ENCODE measurements around the gene TBXAS1. TPM values are rescaled to one million over a fixed set of nuclear protein-coding genes. Genes with fewer than 3 reads are reported as not detected.

TBXAS1 gene
- polyA plus RNA-seq (0.93 and 2.8 TPM in 2 replicates), polyA minus RNA-seq (2.7 TPM in 1 of 2 replicates, not detected in the other)

DNA sequence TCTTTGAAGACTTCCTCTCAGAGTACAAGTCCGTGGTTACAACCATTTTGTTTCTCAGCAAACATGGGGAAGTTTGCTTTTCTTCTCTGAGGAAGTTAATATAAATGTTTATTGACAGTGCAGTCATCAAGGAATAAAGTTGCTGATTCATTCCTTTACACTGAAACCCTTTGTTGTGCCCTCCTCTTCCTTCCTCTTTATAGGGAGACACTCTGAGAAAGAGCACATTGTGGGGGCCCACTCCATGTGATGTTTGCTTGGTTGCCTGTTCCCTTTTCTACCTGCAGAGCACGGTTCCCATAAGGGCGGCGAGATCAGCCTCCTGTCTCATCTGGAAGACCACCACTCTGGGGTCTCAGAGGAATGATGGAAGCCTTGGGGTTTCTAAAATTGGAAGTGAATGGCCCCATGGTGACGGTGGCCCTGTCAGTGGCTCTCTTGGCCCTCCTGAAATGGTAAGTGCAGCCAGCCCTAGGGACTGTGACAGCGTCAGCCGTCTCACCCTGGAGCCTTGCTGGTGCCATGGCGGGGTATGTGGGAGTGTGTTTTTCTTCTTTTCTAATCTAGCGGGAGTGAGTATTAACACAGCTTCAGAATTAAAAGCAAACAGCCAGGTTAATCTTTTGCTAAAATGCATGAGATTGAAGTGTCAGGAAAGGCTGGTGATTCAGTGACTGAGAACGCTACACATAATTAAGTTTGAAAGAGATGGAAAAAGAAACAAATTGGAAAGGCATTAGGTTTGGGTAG, at the start of gene TBXAS1:
TSS of gene TBXAS1 (plus strand) at position 240 of the 750 bp plus-strand sequence. CDS start at position 367, 127 bp downstream.
- H4K20me1 ChIP-seq (ENCODE audit: insufficient read depth) = no peaks in the 10 kb centered on the region
- no peak within 1 kb of the TSS for H3K4me2 ChIP-seq (ENCODE audit: low read length)
- H3K36me3 ChIP-seq (ENCODE audit: insufficient read depth, low read length) = no peaks in the 10 kb centered on the region
- no peak within 1 kb of the TSS for H3K27ac ChIP-seq (ENCODE audit: low read length)
- no peaks in the 10 kb centered on the region for H3K9me2 ChIP-seq (ENCODE audit: insufficient read depth, low read length)
- no peak within 1 kb of the TSS for H3K9ac ChIP-seq (ENCODE audit: low read length)
- H3K27me3 ChIP-seq (ENCODE audit: insufficient read depth, low read depth, low read length) = no peaks in the 10 kb centered on the region
- TF ChIP-seq EP300 (conservative IDR thresholded peaks at IDR 0.05; ENCODE audit: poor library complexity, severe bottlenecking) (no peak), EZH2 (IDR thresholded peaks at IDR 0.05; ENCODE audit: borderline replicate concordance, insufficient read depth, low read length, poor library complexity, severe bottlenecking) (no peak), MXI1 (conservative IDR thresholded peaks at IDR 0.05; ENCODE audit: poor library complexity, severe bottlenecking) (no peak), TAF1 (IDR thresholded peaks at IDR 0.05; ENCODE audit: low read depth) (no peak), POLR2AphosphoS5 (IDR thresholded peaks at IDR 0.05) (no peak), SMC3 (conservative IDR thresholded peaks at IDR 0.05; ENCODE audit: poor library complexity) (no peak), RAD21 (conservative IDR thresholded peaks at IDR 0.05) (no peak)
- TF ChIP-seq, protein P1, sequence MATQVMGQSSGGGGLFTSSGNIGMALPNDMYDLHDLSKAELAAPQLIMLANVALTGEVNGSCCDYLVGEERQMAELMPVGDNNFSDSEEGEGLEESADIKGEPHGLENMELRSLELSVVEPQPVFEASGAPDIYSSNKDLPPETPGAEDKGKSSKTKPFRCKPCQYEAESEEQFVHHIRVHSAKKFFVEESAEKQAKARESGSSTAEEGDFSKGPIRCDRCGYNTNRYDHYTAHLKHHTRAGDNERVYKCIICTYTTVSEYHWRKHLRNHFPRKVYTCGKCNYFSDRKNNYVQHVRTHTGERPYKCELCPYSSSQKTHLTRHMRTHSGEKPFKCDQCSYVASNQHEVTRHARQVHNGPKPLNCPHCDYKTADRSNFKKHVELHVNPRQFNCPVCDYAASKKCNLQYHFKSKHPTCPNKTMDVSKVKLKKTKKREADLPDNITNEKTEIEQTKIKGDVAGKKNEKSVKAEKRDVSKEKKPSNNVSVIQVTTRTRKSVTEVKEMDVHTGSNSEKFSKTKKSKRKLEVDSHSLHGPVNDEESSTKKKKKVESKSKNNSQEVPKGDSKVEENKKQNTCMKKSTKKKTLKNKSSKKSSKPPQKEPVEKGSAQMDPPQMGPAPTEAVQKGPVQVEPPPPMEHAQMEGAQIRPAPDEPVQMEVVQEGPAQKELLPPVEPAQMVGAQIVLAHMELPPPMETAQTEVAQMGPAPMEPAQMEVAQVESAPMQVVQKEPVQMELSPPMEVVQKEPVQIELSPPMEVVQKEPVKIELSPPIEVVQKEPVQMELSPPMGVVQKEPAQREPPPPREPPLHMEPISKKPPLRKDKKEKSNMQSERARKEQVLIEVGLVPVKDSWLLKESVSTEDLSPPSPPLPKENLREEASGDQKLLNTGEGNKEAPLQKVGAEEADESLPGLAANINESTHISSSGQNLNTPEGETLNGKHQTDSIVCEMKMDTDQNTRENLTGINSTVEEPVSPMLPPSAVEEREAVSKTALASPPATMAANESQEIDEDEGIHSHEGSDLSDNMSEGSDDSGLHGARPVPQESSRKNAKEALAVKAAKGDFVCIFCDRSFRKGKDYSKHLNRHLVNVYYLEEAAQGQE (IDR thresholded peaks at IDR 0.05; ENCODE audit: borderline replicate concordance) = no peak
- TF ChIP-seq, protein P2, sequence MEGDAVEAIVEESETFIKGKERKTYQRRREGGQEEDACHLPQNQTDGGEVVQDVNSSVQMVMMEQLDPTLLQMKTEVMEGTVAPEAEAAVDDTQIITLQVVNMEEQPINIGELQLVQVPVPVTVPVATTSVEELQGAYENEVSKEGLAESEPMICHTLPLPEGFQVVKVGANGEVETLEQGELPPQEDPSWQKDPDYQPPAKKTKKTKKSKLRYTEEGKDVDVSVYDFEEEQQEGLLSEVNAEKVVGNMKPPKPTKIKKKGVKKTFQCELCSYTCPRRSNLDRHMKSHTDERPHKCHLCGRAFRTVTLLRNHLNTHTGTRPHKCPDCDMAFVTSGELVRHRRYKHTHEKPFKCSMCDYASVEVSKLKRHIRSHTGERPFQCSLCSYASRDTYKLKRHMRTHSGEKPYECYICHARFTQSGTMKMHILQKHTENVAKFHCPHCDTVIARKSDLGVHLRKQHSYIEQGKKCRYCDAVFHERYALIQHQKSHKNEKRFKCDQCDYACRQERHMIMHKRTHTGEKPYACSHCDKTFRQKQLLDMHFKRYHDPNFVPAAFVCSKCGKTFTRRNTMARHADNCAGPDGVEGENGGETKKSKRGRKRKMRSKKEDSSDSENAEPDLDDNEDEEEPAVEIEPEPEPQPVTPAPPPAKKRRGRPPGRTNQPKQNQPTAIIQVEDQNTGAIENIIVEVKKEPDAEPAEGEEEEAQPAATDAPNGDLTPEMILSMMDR (IDR thresholded peaks at IDR 0.05; ENCODE audit: poor library complexity, severe bottlenecking) = no peak
- no peaks in the 10 kb centered on the region for H3K9me3 ChIP-seq (ENCODE audit: low read length)
- no peaks in the 10 kb centered on the region for H3K79me2 ChIP-seq (replicated peaks; ENCODE audit: insufficient read depth, low read length)
- no peak within 1 kb of the TSS for H3K4me3 ChIP-seq (ENCODE audit: low read length)
- no peak within 1 kb of the TSS for H2AFZ ChIP-seq (ENCODE audit: low read depth, low read length)
- H3F3A ChIP-seq (ENCODE audit: insufficient read depth, low read length, poor library complexity, severe bottlenecking) = no peaks in the 10 kb centered on the region

DNA sequence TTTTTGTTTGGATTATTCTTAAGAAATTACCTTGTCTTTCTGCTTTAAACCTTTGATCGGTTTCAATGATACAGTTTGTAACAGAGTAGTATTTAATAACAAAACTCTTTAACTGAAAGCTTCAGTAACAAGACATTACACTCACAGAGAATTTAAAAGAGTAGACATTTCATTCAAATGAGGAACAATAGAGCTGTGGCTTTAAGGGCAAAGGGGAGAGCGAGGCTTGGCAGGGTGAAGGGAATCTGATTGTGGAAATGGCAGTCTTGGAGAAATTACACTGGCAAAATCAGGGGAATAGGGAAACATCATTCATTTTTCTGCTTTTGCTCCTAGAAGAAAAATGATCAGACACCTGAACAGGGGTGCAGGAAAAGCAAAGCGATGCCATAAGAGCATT, 46.1 kb upstream of the TBXAS1 start:
- Histone ChIP-seq H3K9me3 (ENCODE audit: low read length) (no peaks in the 10 kb centered on the region), H3K36me3 (ENCODE audit: insufficient read depth, low read length) (no peaks in the 10 kb centered on the region), H2AFZ (ENCODE audit: low read depth, low read length) (peak overlapping the region; percentile 11), H3K4me2 (ENCODE audit: low read length) (peak overlapping the region; percentile 4), H4K20me1 (ENCODE audit: insufficient read depth) (no peaks in the 10 kb centered on the region), H3F3A (ENCODE audit: insufficient read depth, low read length, poor library complexity, severe bottlenecking) (no peaks in the 10 kb centered on the region), H3K27ac (ENCODE audit: low read length) (no peak overlapping the region), H3K79me2 (replicated peaks; ENCODE audit: insufficient read depth, low read length) (peaks cover 11% of the 10 kb centered on the region), H3K9ac (ENCODE audit: low read length) (no peak overlapping the region), H3K9me2 (ENCODE audit: insufficient read depth, low read length) (no peaks in the 10 kb centered on the region), H3K4me3 (ENCODE audit: low read length) (peak overlapping the region; percentile 22), H3K27me3 (ENCODE audit: insufficient read depth, low read depth, low read length) (no peaks in the 10 kb centered on the region)
- no peak for TF ChIP-seq EP300 (conservative IDR thresholded peaks at IDR 0.05; ENCODE audit: poor library complexity, severe bottlenecking)
- TF ChIP-seq, protein P2 (IDR thresholded peaks at IDR 0.05; ENCODE audit: poor library complexity, severe bottlenecking) = no peak
- TF ChIP-seq TAF1 (IDR thresholded peaks at IDR 0.05; ENCODE audit: low read depth) = no peak

All from neural cell (in vitro differentiated cells).